ENCODE data around the gene OTX1.

Gene OTX1

DNA sequence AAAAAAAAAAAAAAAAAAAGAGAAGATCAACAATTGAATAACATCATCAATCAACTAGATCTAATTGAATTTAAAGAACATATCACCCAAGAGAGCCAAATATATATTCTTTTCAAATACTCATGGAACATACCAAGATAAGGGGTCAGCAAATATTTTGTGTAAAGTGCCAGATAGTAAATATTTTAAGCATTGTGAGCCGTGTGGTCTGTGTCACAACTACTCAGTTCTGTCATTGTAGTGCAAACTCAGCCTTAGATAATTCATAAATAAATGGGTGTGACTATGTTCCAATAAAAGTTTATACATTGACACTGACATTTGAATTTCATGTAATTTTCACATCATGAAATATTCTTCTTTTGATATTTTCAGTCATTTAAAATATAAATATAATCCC, 45.9 kb downstream of the OTX1 start:
- DNase-seq (ENCODE audit: insufficient read length) = no peak
- TF ChIP-seq TAF1 (IDR thresholded peaks at IDR 0.05; ENCODE audit: borderline replicate concordance, low read depth, low read length) = no peak
- no peak for TF ChIP-seq POLR2A (IDR thresholded peaks at IDR 0.05; ENCODE audit: low read depth, low read length)
- TF ChIP-seq POLR2AphosphoS5 (IDR thresholded peaks at IDR 0.05; ENCODE audit: low read depth, low read length) = no peak
- no peak for FAIRE-seq

GRCh38 chr2:63099032-63099431, 48.4 kb downstream of the OTX1 start:
- TF ChIP-seq POLR2AphosphoS5 (IDR thresholded peaks at IDR 0.05; ENCODE audit: low read depth, low read length) = no peak
- TF ChIP-seq TAF1 (IDR thresholded peaks at IDR 0.05; ENCODE audit: borderline replicate concordance, low read depth, low read length) = no peak
- TF ChIP-seq POLR2A (IDR thresholded peaks at IDR 0.05; ENCODE audit: low read depth, low read length) = no peak
- DNase-seq (ENCODE audit: insufficient read length) = no peak
- FAIRE-seq = no peak

DNA sequence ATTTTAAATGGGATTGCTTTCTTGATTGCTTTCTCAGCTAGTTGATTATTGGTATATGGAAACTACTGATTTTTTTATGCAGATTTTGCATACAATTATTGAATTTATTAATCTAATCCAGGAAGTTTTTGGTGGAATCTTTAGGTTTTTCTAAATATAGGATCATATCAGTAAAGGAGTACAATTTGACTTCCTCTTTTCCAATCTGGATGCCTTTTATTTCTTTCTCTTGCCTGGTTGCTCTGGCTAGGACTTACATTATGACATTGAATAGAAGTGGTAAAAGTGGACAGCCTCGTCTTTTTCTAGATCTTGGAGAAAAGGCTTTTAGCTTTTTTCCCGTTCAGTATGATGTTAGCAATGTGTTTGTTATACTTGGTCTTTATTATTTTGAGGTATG, 51.3 kb downstream of the OTX1 start:
- TF ChIP-seq POLR2A (IDR thresholded peaks at IDR 0.05; ENCODE audit: low read depth, low read length) (no peak), TAF1 (IDR thresholded peaks at IDR 0.05; ENCODE audit: borderline replicate concordance, low read depth, low read length) (no peak), POLR2AphosphoS5 (IDR thresholded peaks at IDR 0.05; ENCODE audit: low read depth, low read length) (no peak)
- FAIRE-seq (no peak), DNase-seq (ENCODE audit: insufficient read length) (no peak)

GRCh38 chr2:63104482-63104881, 53.9 kb downstream of the OTX1 start:
- no peak for TF ChIP-seq POLR2A (IDR thresholded peaks at IDR 0.05; ENCODE audit: low read depth, low read length)
- no peak for TF ChIP-seq TAF1 (IDR thresholded peaks at IDR 0.05; ENCODE audit: borderline replicate concordance, low read depth, low read length)
- no peak for DNase-seq (ENCODE audit: insufficient read length)
- no peak for FAIRE-seq

All from GM12892 (cell line).